SK-N-MC (cell line): ENCODE data around the gene PSTPIP2.

Experiments
- DNase-seq: peaks from one replicate; pipeline ENCODE4 v3.0.0-alpha.2; 2011; ENCODE audit warnings: low read depth, low spot score
- H3K27ac ChIP-seq: fragments of 200-600 bp; sonication (generic); 2 replicates; pipeline ENCODE4 v1.5.1; 2016; ENCODE audit warnings: mixed run types
- H3K36me3 ChIP-seq: fragments of 200-600 bp; sonication (generic); 2 replicates; pipeline ENCODE4 v1.6.1; 2017; ENCODE audit warnings: antibody characterized with exemption, low read length, mixed read lengths; ENCODE audit not compliant: insufficient read depth
- H3K4me3 ChIP-seq: fragments of 200-600 bp; sonication (generic); 2 replicates; pipeline ENCODE4 v1.5.1; 2016
- H3K9ac ChIP-seq: fragments of 200-600 bp; sonication (generic); 2 replicates; pipeline ENCODE4 v1.8.0; 2017; ENCODE audit warnings: mixed run types, mixed read lengths; ENCODE audit not compliant: insufficient read length
- H3K9me3 ChIP-seq: fragments of 200-600 bp; sonication (generic); 2 replicates; pipeline ENCODE4 v1.6.1; 2017; ENCODE audit warnings: low read depth, mild to moderate bottlenecking, antibody characterized with exemption, low read length, moderate library complexity, mixed read lengths
- EZH2 ChIP-seq: fragments of 200-600 bp; sonication (generic); IDR thresholded peaks from one replicate; pipeline ENCODE4 v1.6.1; 2017; ENCODE audit warnings: antibody characterized with exemption
- FOXP2 ChIP-seq: optimal IDR thresholded peaks from 2 replicates; pipeline ENCODE3; 2011; ENCODE audit warnings: mild to moderate bottlenecking, moderate library complexity; ENCODE audit not compliant: insufficient read depth; ENCODE audit errors: extremely low read length, control extremely low read depth
- POLR2AphosphoS5 ChIP-seq: IDR thresholded peaks from 2 replicates; pipeline ENCODE4 v1.6.1; 2012; ENCODE audit warnings: mild to moderate bottlenecking, low read depth, low read length, borderline replicate concordance

PSTPIP2 gene

DNA sequence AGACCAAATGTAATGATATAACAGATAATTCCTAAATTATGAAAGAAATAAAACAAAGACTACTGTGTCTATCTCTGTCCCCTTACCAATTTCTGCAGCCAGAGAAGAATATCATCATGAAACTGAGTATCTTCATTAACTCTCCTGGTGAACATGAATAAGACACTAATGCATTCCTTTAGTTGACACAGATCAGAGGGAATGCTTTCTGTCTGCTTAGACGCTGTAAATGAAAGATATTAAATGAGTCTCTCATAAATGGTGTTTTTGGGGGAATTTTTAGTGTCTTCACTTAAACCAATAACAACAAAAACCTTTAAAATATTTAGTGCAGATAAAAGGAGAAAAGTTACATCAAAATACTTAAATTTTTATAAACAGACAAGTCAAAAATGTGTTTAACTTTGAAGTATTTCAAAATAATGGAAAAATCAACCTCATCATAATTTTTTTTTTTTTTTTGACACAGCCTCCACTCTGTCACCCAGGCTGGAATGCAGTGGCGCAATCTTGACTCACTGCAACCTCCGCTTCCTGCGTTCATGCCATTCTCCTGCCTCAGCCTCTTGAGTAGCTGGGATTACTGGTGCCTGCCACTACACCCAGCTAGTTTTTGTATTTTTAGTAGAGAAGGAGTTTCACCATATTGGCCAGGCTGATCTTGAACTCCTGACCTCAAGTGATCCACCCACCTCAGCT is 120.9 kb downstream of the PSTPIP2 start:
- Histone ChIP-seq H3K36me3 (peaks cover 23% of the 10 kb centered on the region; the same call in 1 of the 2 replicates), H3K4me3 (no peak overlapping the region)
- no peak for DNase-seq

DNA sequence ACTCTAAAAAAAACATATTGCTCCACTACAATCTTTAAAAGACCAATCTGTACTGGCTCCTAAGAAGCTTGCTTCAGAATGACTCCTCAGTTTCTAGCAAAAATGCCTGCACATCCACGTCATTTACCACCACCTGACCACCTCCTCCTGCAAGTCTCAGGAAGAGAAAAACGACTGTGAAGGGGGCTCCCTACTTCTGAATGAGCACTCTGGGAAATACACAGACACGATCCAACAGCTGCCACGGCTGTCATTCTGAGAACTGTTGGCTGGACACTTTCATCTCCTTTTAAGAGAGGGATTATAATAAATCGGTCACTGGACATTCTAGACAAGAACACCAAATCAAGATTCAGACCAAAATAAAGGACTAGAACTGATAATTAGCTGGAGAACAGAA is 126.4 kb downstream of the PSTPIP2 start:
- no peak for DNase-seq
- TF ChIP-seq FOXP2: no peak
- no peak for TF ChIP-seq POLR2AphosphoS5
- no peak for TF ChIP-seq EZH2
- no peak overlapping the region for H3K9ac ChIP-seq
- no peak overlapping the region for H3K27ac ChIP-seq
- H3K4me3 ChIP-seq: no peak overlapping the region
- peaks cover 20% of the 10 kb centered on the region for H3K36me3 ChIP-seq
- no peaks in the 10 kb centered on the region for H3K9me3 ChIP-seq

More for the DNA sequence above, 120.9 kb downstream of the PSTPIP2 start:
- no peaks in the 10 kb centered on the region for H3K9me3 ChIP-seq
- no peak overlapping the region for H3K27ac ChIP-seq
- TF ChIP-seq EZH2 (no peak), FOXP2 (no peak), POLR2AphosphoS5 (no peak)
- H3K9ac ChIP-seq: no peak overlapping the region

DNA sequence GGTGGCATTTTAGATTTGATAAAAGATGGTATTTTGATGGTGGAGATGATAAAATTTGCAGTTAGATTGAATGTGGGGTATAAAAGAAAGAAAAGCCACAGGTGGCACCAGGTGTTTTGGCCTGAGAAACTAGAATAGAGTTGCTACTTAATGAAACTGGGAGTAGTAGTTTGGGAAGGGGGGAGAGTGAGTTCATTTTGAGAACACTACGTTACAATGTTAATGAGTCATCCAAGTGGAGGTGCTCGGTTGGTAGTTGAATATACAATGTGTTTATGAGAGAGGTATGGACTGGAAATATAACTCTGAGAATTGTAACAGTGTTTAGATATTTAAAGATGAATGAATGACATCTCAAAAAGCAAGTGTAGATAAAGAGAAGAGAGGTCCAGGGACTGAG is 131.3 kb downstream of the PSTPIP2 start:
- H3K9ac ChIP-seq: no peak overlapping the region
- H3K4me3 ChIP-seq: no peak overlapping the region
- no peak for DNase-seq
- TF ChIP-seq FOXP2 (no peak), EZH2 (no peak), POLR2AphosphoS5 (no peak)
- H3K27ac ChIP-seq: no peak overlapping the region
- no peaks in the 10 kb centered on the region for H3K9me3 ChIP-seq
- H3K36me3 ChIP-seq: peaks cover 19% of the 10 kb centered on the region

DNA sequence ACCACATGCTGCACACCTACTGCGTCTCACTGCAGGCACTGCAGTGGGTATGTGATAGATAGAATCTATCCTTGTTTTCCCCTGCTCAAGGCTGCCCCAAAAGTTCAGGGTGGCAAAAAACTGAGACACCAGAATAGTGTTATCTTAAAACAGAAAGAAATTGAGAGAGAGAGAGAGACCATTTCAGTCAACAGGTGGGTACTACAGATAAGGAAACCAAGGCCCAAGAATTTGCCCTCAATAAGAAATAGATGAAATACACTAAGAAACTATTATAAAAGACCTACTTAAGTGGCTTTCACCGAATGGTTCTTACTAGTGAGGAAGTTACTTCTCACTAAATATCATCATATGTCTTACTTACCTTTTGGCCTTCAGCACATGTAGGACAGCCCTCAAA is 132.8 kb downstream of the PSTPIP2 start:
- no peak for DNase-seq
- Histone ChIP-seq H3K4me3 (no peak overlapping the region), H3K36me3 (peaks cover 19% of the 10 kb centered on the region), H3K9ac (no peak overlapping the region), H3K9me3 (no peaks in the 10 kb centered on the region), H3K27ac (no peak overlapping the region)
- TF ChIP-seq POLR2AphosphoS5 (no peak), FOXP2 (no peak), EZH2 (no peak)

DNA sequence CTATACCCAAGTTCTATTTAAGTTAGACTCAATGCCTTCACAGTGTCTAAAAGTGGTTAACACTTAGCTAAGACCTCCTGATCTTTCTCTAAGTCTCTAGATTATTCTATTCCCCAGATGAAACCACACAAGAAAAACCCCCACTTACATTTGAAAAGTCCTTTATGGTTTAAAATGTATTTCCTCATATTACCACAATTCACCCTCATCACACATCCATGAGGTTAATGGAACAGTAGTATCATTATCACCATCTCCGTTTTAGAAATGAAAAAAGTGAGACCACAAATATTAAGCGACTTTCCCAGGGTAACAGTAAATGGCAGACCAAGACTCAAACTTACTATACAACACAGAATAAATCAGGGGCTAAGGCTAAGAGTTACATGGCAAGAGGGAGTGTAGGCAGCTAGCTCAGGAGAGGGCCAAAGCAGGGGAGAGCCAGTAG is 133.5 kb downstream of the PSTPIP2 start:
- no peak for TF ChIP-seq POLR2AphosphoS5
- no peak for TF ChIP-seq FOXP2
- TF ChIP-seq EZH2: no peak
- H3K4me3 ChIP-seq: no peak overlapping the region
- no peak overlapping the region for H3K27ac ChIP-seq
- peaks cover 19% of the 10 kb centered on the region for H3K36me3 ChIP-seq
- H3K9ac ChIP-seq: no peak overlapping the region
- no peaks in the 10 kb centered on the region for H3K9me3 ChIP-seq
- no peak for DNase-seq

DNA sequence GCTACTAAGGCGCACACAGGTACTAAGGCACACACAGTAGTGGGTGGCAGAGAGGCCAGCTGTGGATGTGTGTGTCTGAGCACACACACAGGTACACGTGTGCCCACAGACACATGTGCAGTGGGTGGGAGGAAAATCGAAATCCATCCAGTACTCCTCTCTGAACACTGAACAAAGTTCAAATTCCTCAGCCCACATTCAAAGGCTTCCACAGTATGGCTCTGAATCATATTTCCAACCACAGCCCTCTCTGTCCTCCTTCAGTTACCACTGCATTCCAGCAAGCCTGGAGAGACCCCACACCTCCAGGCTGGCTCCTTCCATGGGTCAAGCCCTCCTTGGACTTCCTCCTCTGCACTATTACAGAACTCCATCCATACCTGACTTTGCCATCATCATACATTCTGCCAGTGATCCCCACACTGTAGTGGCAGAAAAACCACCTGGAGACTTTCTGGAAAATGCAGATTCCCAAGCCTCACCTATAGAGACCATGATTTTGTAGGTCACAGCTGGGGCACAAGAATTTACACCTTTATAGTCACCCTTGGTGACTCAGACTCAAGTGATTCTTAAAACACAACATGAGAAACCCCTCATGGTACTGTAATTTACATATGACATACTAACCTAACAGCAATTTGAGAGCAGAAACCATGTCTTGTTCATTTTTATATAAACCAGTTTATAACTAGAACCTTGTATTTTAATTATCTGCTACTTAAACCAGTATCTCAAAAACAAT is 136.3 kb downstream of the PSTPIP2 start:
- H3K36me3 ChIP-seq: peaks cover 10% of the 10 kb centered on the region; the same call in 1 of the 2 replicates
- H3K9ac ChIP-seq: no peak overlapping the region
- H3K9me3 ChIP-seq: no peaks in the 10 kb centered on the region
- no peak for TF ChIP-seq POLR2AphosphoS5
- no peak for TF ChIP-seq EZH2
- no peak for TF ChIP-seq FOXP2
- no peak overlapping the region for H3K4me3 ChIP-seq
- no peak for DNase-seq
- no peak overlapping the region for H3K27ac ChIP-seq
